ENCODE data around the gene TRAF2. TPM values are rescaled to one million over a fixed set of nuclear protein-coding genes. Genes with fewer than 3 reads are reported as not detected.

The TRAF2 gene
- total RNA-seq, 1 donor from 2014 or later = 5.3 TPM

- Histone ChIP-seq H3K36me3 (ENCODE audit: control insufficient read depth, insufficient read depth, low read length) (no peaks in the 10 kb centered on the region), H3K27me3 (ENCODE audit: control insufficient read depth, insufficient read depth, low read length) (peaks cover 2% of the 10 kb centered on the region), H3K4me3 (ENCODE audit: low read depth, low read length) (no peak overlapping the region)
- no peak for DNase-seq (ENCODE audit: low read depth)
- no peak for FAIRE-seq
- TF ChIP-seq CTCF (IDR thresholded peaks at IDR 0.05; ENCODE audit: insufficient read depth, low read length, severe bottlenecking) = no peak
Observed at GRCh38 chr9:136969774-136970173, 83.5 kb downstream of the TRAF2 start.

DNA sequence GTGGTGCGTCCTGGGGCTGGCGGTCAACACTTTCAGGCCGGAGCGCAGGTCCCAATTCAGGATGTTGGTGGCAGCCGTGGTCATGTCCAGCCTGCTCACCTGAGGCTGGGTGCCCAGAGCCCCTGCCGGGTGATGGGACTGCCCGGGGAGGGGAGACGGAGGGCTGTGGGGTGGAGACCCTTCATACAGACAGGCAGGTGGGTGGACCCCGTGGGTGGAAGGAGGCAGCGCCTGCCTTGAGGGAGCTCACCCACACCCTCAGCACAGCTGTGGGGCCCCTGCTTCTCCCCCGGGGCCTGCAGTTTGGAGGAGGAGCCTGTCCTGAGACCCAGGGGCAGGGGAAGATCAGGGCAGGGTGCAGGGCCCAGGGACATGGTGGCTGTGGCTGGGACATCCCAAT, 84.0 kb downstream of the TRAF2 start:
- H3K36me3 ChIP-seq (ENCODE audit: control insufficient read depth, insufficient read depth, low read length) = no peaks in the 10 kb centered on the region
- H3K27me3 ChIP-seq (ENCODE audit: control insufficient read depth, insufficient read depth, low read length) = peaks cover 2% of the 10 kb centered on the region
- DNase-seq (ENCODE audit: low read depth) (no peak), FAIRE-seq (no peak)
- no peak overlapping the region for H3K4me3 ChIP-seq (ENCODE audit: low read depth, low read length)
- no peak for TF ChIP-seq CTCF (IDR thresholded peaks at IDR 0.05; ENCODE audit: insufficient read depth, low read length, severe bottlenecking)

- FAIRE-seq (no peak), DNase-seq (ENCODE audit: low read depth) (no peak)
- TF ChIP-seq CTCF (IDR thresholded peaks at IDR 0.05; ENCODE audit: insufficient read depth, low read length, severe bottlenecking) = no peak
- H3K36me3 ChIP-seq (ENCODE audit: control insufficient read depth, insufficient read depth, low read length) = no peaks in the 10 kb centered on the region
- no peaks in the 10 kb centered on the region for H3K27me3 ChIP-seq (ENCODE audit: control insufficient read depth, insufficient read depth, low read length)
- no peak overlapping the region for H3K4me3 ChIP-seq (ENCODE audit: low read depth, low read length)
Observed at GRCh38 chr9:136971746-136972145, 85.4 kb downstream of the TRAF2 start.

- no peak for TF ChIP-seq CTCF (IDR thresholded peaks at IDR 0.05; ENCODE audit: insufficient read depth, low read length, severe bottlenecking)
- no peaks in the 10 kb centered on the region for H3K27me3 ChIP-seq (ENCODE audit: control insufficient read depth, insufficient read depth, low read length)
- no peaks in the 10 kb centered on the region for H3K36me3 ChIP-seq (ENCODE audit: control insufficient read depth, insufficient read depth, low read length)
- no peak overlapping the region for H3K4me3 ChIP-seq (ENCODE audit: low read depth, low read length)
- DNase-seq (ENCODE audit: low read depth) (no peak), FAIRE-seq (no peak)
Observed at GRCh38 chr9:136972335-136972734, 86.0 kb downstream of the TRAF2 start.

GRCh38 chr9:136972743-136973142, 86.4 kb downstream of the TRAF2 start:
- Histone ChIP-seq H3K36me3 (ENCODE audit: control insufficient read depth, insufficient read depth, low read length) (no peaks in the 10 kb centered on the region), H3K27me3 (ENCODE audit: control insufficient read depth, insufficient read depth, low read length) (no peaks in the 10 kb centered on the region), H3K4me3 (ENCODE audit: low read depth, low read length) (no peak overlapping the region)
- no peak for FAIRE-seq
- DNase-seq (ENCODE audit: low read depth) = no peak
- TF ChIP-seq CTCF (IDR thresholded peaks at IDR 0.05; ENCODE audit: insufficient read depth, low read length, severe bottlenecking) = no peak
